Stromal cell of bone marrow (primary cell): ENCODE data around the gene COL4A2.
A peak's percentile ranks its signal among the peaks of the same experiment; 100 is the strongest.

ENCODE experiments used
- DNase-seq: peaks from one replicate; pipeline ENCODE4 v3.0.0-alpha.2; 2012; ENCODE audit warnings: low read depth

Gene COL4A2

DNA sequence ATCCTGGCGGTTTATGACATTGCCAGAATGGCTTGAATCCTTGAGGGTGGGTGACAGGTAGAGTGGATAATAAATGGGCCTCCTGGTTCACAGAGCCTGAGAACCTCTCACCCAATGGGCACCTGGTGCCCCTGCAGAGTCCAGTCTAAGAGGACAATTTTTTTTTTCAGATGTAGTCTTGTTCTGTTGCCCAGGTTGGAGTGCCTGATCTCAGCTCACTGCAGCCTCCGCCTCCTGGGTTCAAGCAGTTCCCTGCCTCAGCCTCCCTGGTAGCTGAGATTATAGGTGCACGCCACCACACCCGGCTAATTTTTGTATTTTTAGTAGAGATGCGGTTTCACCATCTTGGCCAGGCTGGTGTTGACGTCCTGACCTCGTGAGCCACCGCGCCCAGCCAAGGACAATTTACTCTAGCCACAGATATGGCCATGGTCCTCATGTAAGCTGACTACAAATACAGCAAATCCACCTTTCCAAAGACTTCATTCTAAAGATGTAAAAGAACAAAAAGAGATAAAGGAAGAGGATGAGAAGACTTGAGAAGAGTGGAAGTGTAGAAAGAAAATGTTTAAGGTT lies 33.0 kb downstream of the COL4A2 start:
- no peak for DNase-seq

DNA sequence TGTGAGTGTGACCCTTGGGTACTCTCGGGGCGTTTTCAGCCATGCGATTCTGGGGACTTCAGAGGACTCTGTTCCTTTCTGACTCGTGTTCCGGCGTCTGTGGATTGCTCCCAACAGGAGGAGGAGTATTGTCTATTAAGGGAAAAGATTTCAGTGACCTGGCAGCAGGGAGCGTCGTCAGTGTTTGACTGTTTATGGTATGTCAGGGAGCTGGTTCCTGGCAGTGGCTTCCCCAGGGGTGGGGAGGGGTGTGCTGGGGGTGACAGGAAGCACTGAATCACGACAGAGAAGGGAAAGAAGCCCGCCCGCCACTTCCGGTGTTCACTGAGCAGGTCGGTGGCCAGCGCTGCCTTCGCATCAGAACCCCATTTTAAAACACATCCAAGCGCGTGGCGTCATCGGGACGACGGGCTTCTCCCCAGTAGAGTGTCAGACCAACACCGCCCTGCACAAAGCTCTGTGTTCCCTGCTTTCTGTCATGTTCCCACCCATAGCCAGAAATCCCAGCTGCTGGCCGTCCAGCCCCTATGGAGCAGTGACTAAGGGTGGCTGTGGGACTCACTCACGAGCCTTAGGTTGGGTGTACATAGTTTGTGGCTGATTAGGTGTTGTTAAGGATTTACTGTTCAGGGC lies 33.8 kb downstream of the COL4A2 start:
- no peak for DNase-seq

DNA sequence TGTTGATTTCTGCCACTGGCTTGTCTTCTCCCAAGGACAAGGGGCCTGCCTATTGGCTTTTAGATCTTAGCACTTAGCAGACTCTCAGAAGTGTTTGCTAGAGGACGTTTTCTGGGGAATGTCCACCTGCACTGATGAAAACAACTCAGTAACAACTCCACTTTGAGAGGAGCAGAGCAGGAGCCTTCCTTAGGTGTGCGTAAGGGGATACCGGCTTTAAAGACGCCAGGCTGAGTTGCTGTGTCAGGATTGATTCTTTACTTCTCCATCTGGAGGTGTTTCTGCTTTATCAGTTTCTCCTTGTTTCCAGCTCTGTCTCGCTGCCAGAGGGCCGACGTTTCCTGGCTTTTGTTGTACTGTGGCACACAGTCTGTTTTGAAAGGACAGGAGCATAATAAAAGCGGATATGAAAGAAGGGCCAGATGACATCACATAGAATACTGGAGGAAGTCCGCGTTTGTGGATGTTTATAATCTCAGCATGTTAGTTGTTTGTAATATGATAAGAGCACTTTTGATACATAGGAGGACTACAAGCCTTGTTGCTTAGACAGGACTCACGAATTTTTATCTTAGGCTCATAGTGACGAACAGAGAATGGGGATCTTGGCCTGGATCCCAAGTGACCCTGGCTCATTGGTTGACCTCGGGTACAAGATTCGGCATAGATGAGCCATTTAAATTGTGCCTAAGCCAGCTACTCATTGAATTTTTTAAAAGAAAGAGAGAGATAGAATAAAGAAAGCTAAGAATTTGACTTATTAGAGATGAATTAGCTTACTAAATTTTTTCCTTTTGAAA lies 34.6 kb downstream of the COL4A2 start:
- DNase-seq = no peak

DNA sequence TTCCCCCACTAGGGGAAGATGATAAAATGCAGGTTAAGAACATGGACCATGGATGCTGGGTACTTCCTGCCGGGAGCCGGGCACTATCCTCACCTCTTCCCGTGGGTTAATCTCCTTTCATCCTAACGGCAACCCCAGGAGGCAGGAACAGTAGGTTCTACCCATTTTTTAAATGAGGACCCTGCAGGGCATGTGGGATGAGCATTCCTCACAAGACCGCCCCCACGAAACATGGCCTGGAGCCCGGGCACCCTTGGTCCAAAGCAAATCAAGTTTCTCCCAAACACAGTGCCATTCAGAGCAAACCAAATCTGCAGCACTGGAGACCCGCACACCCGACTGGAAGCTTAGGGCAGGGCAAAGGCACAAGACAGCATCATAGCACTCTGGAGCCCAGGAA lies 35.4 kb downstream of the COL4A2 start:
- DNase-seq = no peak

GRCh38 chr13:110343241-110343865 lies 36.3 kb downstream of the COL4A2 start:
- DNase-seq = no peak

GRCh38 chr13:110344320-110344719 lies 37.2 kb downstream of the COL4A2 start:
- DNase-seq = no peak

- DNase-seq = no peak
Measured at GRCh38 chr13:110345266-110345665, 38.2 kb downstream of the COL4A2 start.

DNA sequence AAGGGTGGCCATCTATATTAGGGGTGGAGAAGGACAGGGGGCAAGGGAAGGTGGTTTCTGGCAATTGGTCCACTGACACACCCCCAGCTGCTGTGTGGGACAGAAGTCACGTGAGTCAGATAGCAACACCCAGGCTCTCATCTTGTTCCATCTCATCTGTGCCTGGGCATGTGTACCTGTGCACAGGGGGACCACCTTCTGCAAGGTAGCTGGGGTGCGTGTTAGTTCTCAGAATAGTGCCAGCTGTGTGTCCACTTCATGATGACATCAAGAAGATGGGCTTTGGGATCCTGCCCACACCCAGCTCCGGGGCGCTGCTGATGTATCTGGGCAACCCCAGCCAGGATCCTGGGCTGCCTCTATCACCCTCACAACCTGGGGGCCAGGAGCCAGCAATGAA lies 38.6 kb downstream of the COL4A2 start:
- no peak for DNase-seq

DNA sequence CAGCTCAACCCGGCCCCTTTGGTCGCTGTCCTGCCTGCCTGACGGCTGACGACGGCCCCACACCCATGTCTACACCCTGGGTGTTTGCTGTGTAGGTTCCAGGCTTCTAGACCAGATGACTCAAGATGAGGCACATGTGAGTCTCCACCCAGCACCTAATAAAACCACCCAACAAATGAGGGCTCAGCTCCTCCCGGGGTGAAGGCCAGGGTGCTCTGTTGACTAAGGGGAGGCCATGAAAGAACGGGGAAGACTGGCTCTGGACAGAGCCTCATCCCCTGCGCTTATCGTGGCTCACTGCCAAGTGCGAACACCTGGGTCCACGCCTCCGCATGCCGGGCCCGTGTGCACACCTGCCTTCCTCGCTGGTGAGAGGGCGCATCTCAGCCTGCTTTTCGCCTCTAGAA lies 39.6 kb downstream of the COL4A2 start:
- DNase-seq = no peak

GRCh38 chr13:110347088-110347487 lies 40.0 kb downstream of the COL4A2 start:
- DNase-seq = no peak

DNA sequence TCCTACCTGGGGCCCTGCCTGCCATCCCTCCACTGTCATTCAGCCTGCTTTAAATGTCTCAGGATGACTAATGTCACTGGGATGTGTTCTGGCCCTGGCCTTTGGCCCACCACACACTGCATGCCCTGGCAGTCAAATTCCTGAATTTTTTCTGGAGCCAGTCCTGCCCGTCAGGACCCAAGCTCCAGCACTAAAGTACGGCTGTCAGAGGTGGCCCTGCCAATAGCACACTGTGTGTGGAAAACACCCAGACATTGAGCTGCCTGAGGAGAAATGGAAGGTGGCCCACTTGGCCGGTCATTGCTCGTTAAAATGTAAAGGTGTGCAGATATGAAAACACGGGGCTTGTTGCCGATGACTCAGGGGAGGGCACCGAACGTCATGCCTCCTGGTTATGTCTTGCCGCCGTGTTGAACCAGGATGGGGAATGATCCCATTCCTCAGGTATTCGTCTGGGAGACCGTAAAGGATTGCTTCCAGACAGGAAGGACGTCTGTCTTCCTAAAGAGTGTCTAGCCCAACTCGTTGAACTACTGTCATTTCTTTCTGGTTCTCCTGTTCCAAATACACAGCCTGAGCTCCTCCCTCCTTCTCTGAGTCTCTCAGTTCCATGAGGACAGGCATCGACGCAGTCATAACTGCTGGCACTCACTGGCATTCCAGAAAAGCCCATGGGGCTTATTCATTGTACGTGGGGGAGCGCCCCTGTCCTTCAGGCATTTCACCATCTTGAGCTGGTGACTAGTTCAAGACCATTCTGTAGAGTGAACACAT lies 40.6 kb downstream of the COL4A2 start:
- peak; percentile 72 for DNase-seq

GRCh38 chr13:110348309-110349105 lies 41.4 kb downstream of the COL4A2 start:
- DNase-seq = no peak

DNA sequence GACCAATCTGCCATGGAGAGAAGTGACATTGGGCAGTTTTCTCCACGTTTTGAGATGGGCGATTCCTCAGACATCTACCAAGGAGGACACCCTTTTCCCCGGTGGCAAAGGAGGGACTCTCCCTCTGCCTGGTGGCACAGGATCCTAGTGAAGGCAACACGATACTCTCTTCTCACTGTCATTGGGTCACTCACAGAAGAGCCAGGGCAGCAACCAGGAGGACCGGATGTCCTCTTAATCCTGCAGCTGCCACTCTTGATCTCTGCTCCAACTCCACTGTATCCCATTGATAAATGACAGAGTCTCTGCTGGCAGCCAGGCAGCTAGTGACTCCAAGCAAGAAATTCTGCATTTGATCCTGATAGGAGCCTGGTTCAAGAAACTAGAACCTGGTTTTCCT lies 42.2 kb downstream of the COL4A2 start:
- DNase-seq = no peak

GRCh38 chr13:110350049-110350448 lies 43.0 kb downstream of the COL4A2 start:
- no peak for DNase-seq

GRCh38 chr13:110350509-110350908 lies 43.4 kb downstream of the COL4A2 start:
- no peak for DNase-seq

- DNase-seq = no peak
Measured at GRCh38 chr13:110351636-110352420, 44.7 kb downstream of the COL4A2 start.

- no peak for DNase-seq
Measured at GRCh38 chr13:110352735-110353134, 45.7 kb downstream of the COL4A2 start.

DNA sequence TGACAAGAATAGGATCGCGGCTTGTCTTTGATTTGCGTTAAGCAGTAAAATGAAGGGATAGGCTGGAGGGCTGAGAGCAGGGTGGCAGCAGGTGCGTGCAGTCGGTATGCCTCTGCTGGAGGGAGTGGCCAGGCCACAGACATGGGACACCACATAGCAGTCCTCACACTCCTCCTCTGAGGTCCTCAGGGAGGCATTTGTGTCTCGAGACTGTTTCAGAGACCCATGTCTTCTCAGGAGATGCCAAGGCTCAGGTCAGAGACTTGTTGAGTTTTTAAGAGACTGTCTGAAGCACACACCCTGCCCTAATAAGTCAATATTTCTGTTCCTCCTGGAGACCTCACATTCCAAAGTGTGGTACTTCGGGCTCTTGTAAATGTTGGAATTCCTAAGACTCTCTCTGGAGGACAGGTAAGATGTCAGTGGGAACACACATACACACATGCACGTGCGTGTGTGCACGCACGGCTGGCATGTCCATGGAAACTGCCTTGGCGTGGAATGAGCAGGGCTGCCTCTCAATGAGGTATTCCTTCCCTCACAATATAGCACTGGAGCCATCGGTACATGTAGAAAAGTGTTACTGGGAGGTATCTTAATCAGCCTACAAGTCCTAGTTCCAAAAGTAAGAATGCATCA lies 46.4 kb downstream of the COL4A2 start:
- DNase-seq = no peak

DNA sequence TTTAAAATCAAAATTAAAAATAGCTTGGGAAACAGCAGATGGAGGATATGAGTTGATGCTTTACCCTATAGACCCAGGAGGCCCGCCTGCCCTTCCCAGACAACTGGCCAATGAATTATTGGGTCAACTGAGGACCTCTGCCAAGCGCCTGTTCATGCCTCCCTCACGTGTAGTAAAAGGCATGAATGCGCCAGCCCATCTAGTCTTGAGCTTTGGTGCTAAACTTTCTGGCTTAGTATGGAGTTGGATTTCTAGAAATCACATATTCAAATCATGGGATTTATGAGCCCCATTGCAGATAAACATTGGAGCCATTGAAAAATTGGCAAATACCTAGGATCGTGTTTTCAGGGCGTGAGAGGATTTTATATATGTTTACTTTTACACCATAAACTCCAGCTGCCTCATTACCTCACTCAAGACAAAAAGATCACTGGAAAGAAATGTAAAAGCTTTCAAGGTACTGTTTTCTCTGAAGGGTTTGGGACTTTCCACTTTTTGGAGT lies 47.1 kb downstream of the COL4A2 start:
- DNase-seq = no peak
